ENCODE data around the gene CTSA. TPM values are rescaled to one million over a fixed set of nuclear protein-coding genes. Genes with fewer than 3 reads are reported as not detected.

CTSA gene
- total and polyA plus RNA-seq, 9 of the 15 experiments (the other 6 are each of a cell fraction or from before 2014, with no cell fraction given): 8.8 to 61.7 (median 28.3) TPM

DNA sequence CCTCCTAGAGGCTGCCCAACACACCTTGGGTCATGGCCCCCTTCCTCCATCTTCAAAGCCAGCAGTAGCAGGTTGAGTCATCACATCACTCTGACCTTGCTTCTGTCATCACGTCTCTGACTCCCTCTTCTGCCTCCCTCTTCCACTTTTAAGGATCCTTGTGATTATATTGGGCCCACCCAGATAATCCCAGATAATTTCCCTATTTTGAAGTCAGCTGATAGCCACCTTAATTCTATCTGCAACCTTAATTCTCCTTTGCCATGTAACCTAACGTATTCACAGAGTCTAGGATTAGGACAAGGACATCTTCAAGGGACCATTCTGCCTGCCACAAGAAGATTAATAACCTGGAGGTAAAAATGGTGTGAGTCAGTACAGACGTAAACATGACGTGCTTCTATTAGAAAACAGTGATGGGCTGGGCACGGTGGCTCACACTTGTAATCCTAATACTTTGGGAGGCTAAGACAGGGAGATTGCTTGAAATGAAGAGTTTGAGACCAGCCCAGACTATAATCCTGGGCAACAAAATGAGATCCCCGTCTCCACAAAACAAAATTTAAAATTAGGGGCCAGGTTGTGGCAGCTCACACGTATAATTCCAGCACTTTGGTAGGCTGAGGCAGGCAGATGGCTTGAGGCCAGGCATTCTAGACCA is 30.4 kb upstream of the CTSA start:
- WGBS (ENCODE audit: insufficient coverage, low coverage, missing lambda C conversion rate): 22% methylated on average over 7 of the region's 7 CpGs
- FAIRE-seq (no peak), ATAC-seq (no peak), DNase-seq (ENCODE audit: extremely low read depth in 1 of 4, low spot score in 3 of 4) (peak in 1 of 4 experiments; percentile 36)
- H3K4me1 ChIP-seq (replicated peaks in 1 of 2; ENCODE audit: control insufficient read depth in 2 of 2, insufficient read depth in 2 of 2, low read length in 2 of 2): peaks cover 17 to 28% of the 10 kb centered on the region in 2 experiments
- in situ Hi-C loops (cut with MboI): no loop called here
- H2AFZ ChIP-seq (ENCODE audit: low read depth, low read length): no peak overlapping the region
- no peak overlapping the region for H3K27ac ChIP-seq (ENCODE audit: extremely low read depth, low read depth, low read length)
- peaks cover 23% of the 10 kb centered on the region for H3K79me2 ChIP-seq (ENCODE audit: control insufficient read depth, insufficient read depth, low read length)
- ChIA-PET CTCF (ENCODE audit: low intra/inter-chr PET ratio) (no interaction called here), POLR2A (interaction anchor here (0.7 to 1.1 kb wide), 3 partner anchors 24 to 109 kb away, joined by 3 read pairs; partner anchors contain the start of genes CTSA and NEURL2)
- H3K9ac ChIP-seq (ENCODE audit: insufficient read depth in 1 of 2, low read depth in 2 of 2, low read length in 2 of 2): no peak overlapping the region
- intact Hi-C loops (cut with micrococcal nuclease): no loop called here
- H3K4me3 ChIP-seq: no peak overlapping the region
- no peak overlapping the region for H3K4me2 ChIP-seq (ENCODE audit: insufficient read depth, low read length)
- no peaks in the 10 kb centered on the region for H3K27me3 ChIP-seq (ENCODE audit: control insufficient read depth in 2 of 2, insufficient read depth in 2 of 2, low read length in 2 of 2)
- BruUV-seq (replicated peaks): no TSS peak
- H3K36me3 ChIP-seq (ENCODE audit: control insufficient read depth, insufficient read depth, low read length): no peaks in the 10 kb centered on the region
- no peaks in the 10 kb centered on the region for H3K9me3 ChIP-seq (replicated peaks; ENCODE audit: control insufficient read depth, insufficient read depth, low read depth, low read length)
- no peaks in the 10 kb centered on the region for H3K9me1 ChIP-seq (ENCODE audit: control insufficient read depth, insufficient read depth, low read length)
- H4K20me1 ChIP-seq (replicated peaks; ENCODE audit: control insufficient read depth, insufficient read depth, low read length): no peaks in the 10 kb centered on the region
- TF ChIP-seq KLF6 (CRISPR knock-in tag; IDR thresholded peaks at IDR 0.05; ENCODE audit: borderline replicate concordance): no peak
- no peak for TF ChIP-seq RAD21 (CRISPR knock-in tag; conservative IDR thresholded peaks at IDR 0.05 in 1 of 2, IDR thresholded peaks at IDR 0.05 in 1 of 2)
- no peak for TF ChIP-seq HDAC8 (tag; IDR thresholded peaks at IDR 0.05)
- no peak for TF ChIP-seq MBD2 (IDR thresholded peaks at IDR 0.05; ENCODE audit: borderline replicate concordance, low read depth)
- no peak for TF ChIP-seq SAFB2 (IDR thresholded peaks at IDR 0.05; ENCODE audit: borderline replicate concordance, low read depth, low read length, severe bottlenecking)
- TF ChIP-seq KDM4B (IDR thresholded peaks at IDR 0.05; ENCODE audit: borderline replicate concordance in 2 of 2, low read depth in 1 of 2): no peak
- TF ChIP-seq JUND (IDR thresholded peaks at IDR 0.05; ENCODE audit: borderline replicate concordance, low read depth, low read length): peak; percentile 70; the same call in 1 of the 2 replicates
- peak; percentile 19; the same call in 1 of the 3 replicates for TF ChIP-seq JUND (tag; IDR thresholded peaks at IDR 0.05; ENCODE audit: borderline replicate concordance, low read depth, low read length)
- TF ChIP-seq CEBPG (CRISPR knock-in tag; IDR thresholded peaks at IDR 0.05): no peak
- no peak for TF ChIP-seq CEBPG (tag; conservative IDR thresholded peaks at IDR 0.05 in 1 of 2, IDR thresholded peaks at IDR 0.05 in 1 of 2)
- TF ChIP-seq MEIS2 (IDR thresholded peaks at IDR 0.05; ENCODE audit: partially characterized antibody): peak; percentile 86
- peak in 1 of 2 experiments; percentile 46; a peak in 1 of 4 replicates for TF ChIP-seq FOXK2 (conservative IDR thresholded peaks at IDR 0.05 in 1 of 2, IDR thresholded peaks at IDR 0.05 in 1 of 2; ENCODE audit: low read depth in 2 of 2)
- no peak for TF ChIP-seq COPS2 (conservative IDR thresholded peaks at IDR 0.05)
- no peak for TF ChIP-seq KDM5B (IDR thresholded peaks at IDR 0.05; ENCODE audit: insufficient replicate concordance, low read depth, low read length)
- TF ChIP-seq GABPB2 (CRISPR knock-in tag; conservative IDR thresholded peaks at IDR 0.05): no peak
- TF ChIP-seq HDAC1 (IDR thresholded peaks at IDR 0.05): no peak
- no peak for TF ChIP-seq SLC30A9 (CRISPR knock-in tag; IDR thresholded peaks at IDR 0.05)
- TF ChIP-seq ARID1B (IDR thresholded peaks at IDR 0.05): peak; percentile 28; the same call in 1 of the 2 replicates
- peak; percentile 5; the same call in 1 of the 2 replicates for TF ChIP-seq CREM (IDR thresholded peaks at IDR 0.05; ENCODE audit: low read depth)
- peak; percentile 34; the same call in 1 of the 2 replicates for TF ChIP-seq CREB1 (IDR thresholded peaks at IDR 0.05)
- no peak for TF ChIP-seq CREB1 (CRISPR knock-in tag; IDR thresholded peaks at IDR 0.05)
- TF ChIP-seq ZNF717 (CRISPR knock-in tag; IDR thresholded peaks at IDR 0.05): no peak
- TF ChIP-seq ETV1 (tag; conservative IDR thresholded peaks at IDR 0.05; ENCODE audit: low read depth): no peak
- peak; percentile 69; the same call in 1 of the 2 replicates for TF ChIP-seq ZEB2 (IDR thresholded peaks at IDR 0.05)

All from K562 (cell line).